ENCODE data around the gene NFE2L3. TPM values are rescaled to one million over a fixed set of nuclear protein-coding genes. Genes with fewer than 3 reads are reported as not detected.
"Not testable (repeated sequence)": the region's sequence is repeated elsewhere in the genome, so short reads cannot be mapped to it uniquely, and the experiment has no call there.

The NFE2L3 gene
- total RNA-seq, 2 experiments from 2014 or later, result 21.5 to 22.6 TPM

- intact Hi-C loops (cut with micrococcal nuclease), result no loop called here
- H3K4me1 Mint-ChIP-seq (ENCODE audit: low read depth), result peaks cover 30% of the 10 kb centered on the region
- ChIA-PET POLR2A (interaction anchor here (0.7 to 1.1 kb wide), 5 partner anchors 9 to 89 kb away, joined by 3 read pairs; no protein-coding TSS in a partner anchor), CTCF (interaction anchor here (1.8 to 2.2 kb wide), 2 partner anchors 9 to 81 kb away, joined by 5 to 10 read pairs; no protein-coding TSS in a partner anchor)
- TF ChIP-seq CTCF (IDR thresholded peaks at IDR 0.05), result no peak
- no peak overlapping the region for H3K27ac Mint-ChIP-seq
- no peak for ATAC-seq
- peaks cover 38% of the 10 kb centered on the region for H3K36me3 Mint-ChIP-seq (ENCODE audit: low read depth)
- no peak overlapping the region for H3K4me3 Mint-ChIP-seq
- H3K9me3 Mint-ChIP-seq, result no peaks in the 10 kb centered on the region
- DNase-seq, result no peak
- no peaks in the 10 kb centered on the region for H3K27me3 Mint-ChIP-seq
Measured at GRCh38 chr7:26171601-26172000, 19.6 kb downstream of the NFE2L3 start.

- ATAC-seq (no peak), DNase-seq (no peak)
- H3K4me1 Mint-ChIP-seq (ENCODE audit: low read depth), result peaks cover 25% of the 10 kb centered on the region
- POLR2A ChIA-PET, result interaction anchor here (0.8 to 1.1 kb wide), 3 partner anchors 9 to 23 kb away, joined by 3 read pairs; no protein-coding TSS in a partner anchor
- H3K36me3 Mint-ChIP-seq (ENCODE audit: low read depth), result peaks cover 36% of the 10 kb centered on the region
- CTCF ChIA-PET, result interaction anchor here (1.8 to 2.2 kb wide), 2 partner anchors 8 to 81 kb away, joined by 5 to 10 read pairs; no protein-coding TSS in a partner anchor
- H3K27me3 Mint-ChIP-seq, result no peaks in the 10 kb centered on the region
- H3K27ac Mint-ChIP-seq, result no peak overlapping the region
- H3K9me3 Mint-ChIP-seq, result no peaks in the 10 kb centered on the region
- intact Hi-C loops (cut with micrococcal nuclease), result no loop called here
- TF ChIP-seq CTCF (IDR thresholded peaks at IDR 0.05), result no peak
- no peak overlapping the region for H3K4me3 Mint-ChIP-seq
Measured at GRCh38 chr7:26172048-26172447, 20.1 kb downstream of the NFE2L3 start.

- H3K27me3 Mint-ChIP-seq; POLR2A ChIA-PET; intact Hi-C loops (cut with micrococcal nuclease); H3K27ac Mint-ChIP-seq; H3K9me3 Mint-ChIP-seq; H3K4me3 Mint-ChIP-seq; ATAC-seq; CTCF ChIA-PET; DNase-seq: not testable (repeated sequence)
- H3K36me3 Mint-ChIP-seq (ENCODE audit: low read depth), result peaks cover 41% of the 10 kb centered on the region
- H3K4me1 Mint-ChIP-seq (ENCODE audit: low read depth), result peaks cover 23% of the 10 kb centered on the region
Measured at GRCh38 chr7:26175903-26176302, 23.9 kb downstream of the NFE2L3 start.

GRCh38 chr7:26176696-26177095 lies 24.7 kb downstream of the NFE2L3 start:
- H3K27me3 Mint-ChIP-seq; H3K4me3 Mint-ChIP-seq; CTCF ChIA-PET; H3K27ac Mint-ChIP-seq; DNase-seq; intact Hi-C loops (cut with micrococcal nuclease); ATAC-seq; POLR2A ChIA-PET; H3K9me3 Mint-ChIP-seq: not testable (repeated sequence)
- Mint-ChIP-seq H3K4me1 (ENCODE audit: low read depth) (peaks cover 28% of the 10 kb centered on the region), H3K36me3 (ENCODE audit: low read depth) (peaks cover 40% of the 10 kb centered on the region)

- H3K27me3 Mint-ChIP-seq; CTCF ChIA-PET; intact Hi-C loops (cut with micrococcal nuclease); H3K9me3 Mint-ChIP-seq; DNase-seq; H3K4me3 Mint-ChIP-seq; ATAC-seq: not testable (repeated sequence)
- POLR2A ChIA-PET, result interaction anchor here (3.9 kb wide), 1 partner anchor 12 kb away, joined by 25 read pairs; no protein-coding TSS in a partner anchor
- peaks cover 37% of the 10 kb centered on the region for H3K36me3 Mint-ChIP-seq (ENCODE audit: low read depth)
- H3K4me1 Mint-ChIP-seq (ENCODE audit: low read depth), result peaks cover 31% of the 10 kb centered on the region
- H3K27ac Mint-ChIP-seq, result peak overlapping the region; percentile 23
Measured at GRCh38 chr7:26177269-26177668, 25.3 kb downstream of the NFE2L3 start.

GRCh38 chr7:26178272-26178960 lies 26.4 kb downstream of the NFE2L3 start:
- Mint-ChIP-seq H3K9me3 (no peaks in the 10 kb centered on the region), H3K27me3 (no peaks in the 10 kb centered on the region), H3K4me1 (ENCODE audit: low read depth) (peaks cover 27% of the 10 kb centered on the region), H3K27ac (no peak overlapping the region), H3K4me3 (no peak overlapping the region), H3K36me3 (ENCODE audit: low read depth) (peaks cover 35% of the 10 kb centered on the region)
- intact Hi-C loops (cut with micrococcal nuclease), result no loop called here
- DNase-seq, result no peak
- no peak for ATAC-seq
- no peak for TF ChIP-seq CTCF (IDR thresholded peaks at IDR 0.05)
- ChIA-PET CTCF (interaction anchor here (5.1 kb wide), 1 partner anchor 88 kb away, joined by 35 read pairs; no protein-coding TSS in a partner anchor), POLR2A (interaction anchor here (0.5 to 19.9 kb wide), 3 partner anchors 10 to 22 kb away, joined by 3 to 588 read pairs (median 25); partner anchors contain the start of genes CBX3 and HNRNPA2B1)
